ENCODE results near the gene EPB41L3. TPM values are rescaled to one million over a fixed set of nuclear protein-coding genes. Genes with fewer than 3 reads are reported as not detected.

EPB41L3 gene
- polyA plus RNA-seq, 1 experiment = 45.0 TPM

- Histone ChIP-seq H3K9me3 (ENCODE audit: control insufficient read depth, insufficient read depth, low read length) (no peaks in the 10 kb centered on the region), H3K27me3 (ENCODE audit: control insufficient read depth, insufficient read depth, low read length) (no peaks in the 10 kb centered on the region), H3K27ac (ENCODE audit: low read depth, low read length) (no peak overlapping the region), H3K4me3 (ENCODE audit: low read depth, low read length) (no peak overlapping the region)
- ChIA-PET POLR2A (interaction anchor here (1.0 kb wide), 1 partner anchor 9 kb away, joined by 3 read pairs; no protein-coding TSS in a partner anchor), CTCF (no interaction called here)
- DNase-seq (ENCODE audit: low read depth, low spot score) = no peak
- no peak for TF ChIP-seq CTCF (IDR thresholded peaks at IDR 0.05; ENCODE audit: low read depth, low read length)
Observed at GRCh38 chr18:5518899-5519371, 24.9 kb downstream of the EPB41L3 start.

GRCh38 chr18:5518179-5518770 lies 25.5 kb downstream of the EPB41L3 start:
- no peak overlapping the region for H3K27ac ChIP-seq (ENCODE audit: low read depth, low read length)
- no peak for TF ChIP-seq CTCF (IDR thresholded peaks at IDR 0.05; ENCODE audit: low read depth, low read length)
- no peak overlapping the region for H3K4me3 ChIP-seq (ENCODE audit: low read depth, low read length)
- ChIA-PET POLR2A (interaction anchor here (1.0 kb wide), 1 partner anchor 10 kb away, joined by 3 read pairs; no protein-coding TSS in a partner anchor), CTCF (interaction anchor here (1.1 kb wide), 1 partner anchor 39 kb away, joined by 3 read pairs; no protein-coding TSS in a partner anchor)
- H3K27me3 ChIP-seq (ENCODE audit: control insufficient read depth, insufficient read depth, low read length) = no peaks in the 10 kb centered on the region
- H3K9me3 ChIP-seq (ENCODE audit: control insufficient read depth, insufficient read depth, low read length) = no peaks in the 10 kb centered on the region
- no peak for DNase-seq (ENCODE audit: low read depth, low spot score)

DNA sequence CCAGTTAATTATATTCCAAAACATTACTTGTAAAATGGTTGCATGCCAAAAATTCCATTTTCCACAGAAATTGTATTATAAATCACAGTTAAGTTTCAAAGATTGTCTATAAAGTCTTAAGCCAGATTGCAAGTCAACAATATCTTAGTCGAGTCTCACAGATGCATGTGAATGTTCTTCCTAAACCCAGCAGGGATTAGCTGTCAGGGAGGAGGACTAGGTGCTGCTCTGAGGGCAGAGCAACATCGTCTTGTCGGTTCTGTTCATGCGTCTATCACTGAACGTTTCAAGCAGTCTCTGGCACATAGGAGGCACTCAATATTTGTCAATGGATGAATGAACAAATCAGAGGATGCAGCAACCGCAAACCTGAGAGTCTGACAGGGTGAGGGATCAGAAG lies 27.0 kb downstream of the EPB41L3 start:
- no peaks in the 10 kb centered on the region for H3K27me3 ChIP-seq (ENCODE audit: control insufficient read depth, insufficient read depth, low read length)
- no peak overlapping the region for H3K27ac ChIP-seq (ENCODE audit: low read depth, low read length)
- CTCF ChIA-PET = interaction anchor here (0.7 kb wide), 1 partner anchor 10 kb away, joined by 5 read pairs; no protein-coding TSS in a partner anchor
- no peak for DNase-seq (ENCODE audit: low read depth, low spot score)
- TF ChIP-seq CTCF (IDR thresholded peaks at IDR 0.05; ENCODE audit: low read depth, low read length) = no peak
- H3K9me3 ChIP-seq (ENCODE audit: control insufficient read depth, insufficient read depth, low read length) = no peaks in the 10 kb centered on the region
- no peak overlapping the region for H3K4me3 ChIP-seq (ENCODE audit: low read depth, low read length)
- POLR2A ChIA-PET = no interaction called here

GRCh38 chr18:5515011-5515784 lies 28.6 kb downstream of the EPB41L3 start:
- H3K27me3 ChIP-seq (ENCODE audit: control insufficient read depth, insufficient read depth, low read length) = no peaks in the 10 kb centered on the region
- DNase-seq (ENCODE audit: low read depth, low spot score) = no peak
- H3K9me3 ChIP-seq (ENCODE audit: control insufficient read depth, insufficient read depth, low read length) = no peaks in the 10 kb centered on the region
- POLR2A ChIA-PET = interaction anchor here (1.1 kb wide), 1 partner anchor 13 kb away, joined by 3 read pairs; no protein-coding TSS in a partner anchor
- H3K27ac ChIP-seq (ENCODE audit: low read depth, low read length) = no peak overlapping the region
- H3K4me3 ChIP-seq (ENCODE audit: low read depth, low read length) = no peak overlapping the region
- no peak for TF ChIP-seq CTCF (IDR thresholded peaks at IDR 0.05; ENCODE audit: low read depth, low read length)
- CTCF ChIA-PET = interaction anchor here (0.6 to 0.9 kb wide), 3 partner anchors 12 to 58 kb away, joined by 3 to 4 read pairs (median 3); no protein-coding TSS in a partner anchor

Measured in AG04450 (cell line).